C4-2B (cell line): Measurements from ENCODE around the gene APOL2.
"Not testable (repeated sequence)": the region's sequence is repeated elsewhere in the genome, so short reads cannot be mapped to it uniquely, and the experiment has no call there.

Experiments
- H3K27ac ChIP-seq: fragments of 450-650 bp; 2 replicates; pipeline ENCODE4 v1.5.1; 2017
- CTCF ChIP-seq: fragments of 450-650 bp; conservative IDR thresholded peaks from 2 replicates; pipeline ENCODE4 v1.5.1; 2017; ENCODE audit warnings: mild to moderate bottlenecking
- ZFX ChIP-seq: fragments of 450-650 bp; IDR thresholded peaks from 2 replicates; pipeline ENCODE4 v1.6.1; 2017

Gene APOL2

GRCh38 chr22:36204632-36205015, 34.7 kb downstream of the APOL2 start:
- TF ChIP-seq ZFX = no peak
- no peak for TF ChIP-seq CTCF
- no peak overlapping the region for H3K27ac ChIP-seq

- peak overlapping the region; percentile 5; the same call in 1 of the 2 replicates for H3K27ac ChIP-seq
- TF ChIP-seq CTCF (no peak), ZFX (no peak)
Observed at GRCh38 chr22:36204001-36204631, 35.2 kb downstream of the APOL2 start.

GRCh38 chr22:36203441-36203840, 35.9 kb downstream of the APOL2 start:
- peak overlapping the region; percentile 57; the same call in 1 of the 2 replicates for H3K27ac ChIP-seq

- peak overlapping the region; percentile 57 for H3K27ac ChIP-seq
Observed at GRCh38 chr22:36202906-36203305, 36.4 kb downstream of the APOL2 start.

- peak within 1 kb of the TSS; percentile 57 for H3K27ac ChIP-seq
- no peak for TF ChIP-seq CTCF
- no peak for TF ChIP-seq ZFX
Observed at GRCh38 chr22:36201630-36202319, 37.6 kb downstream of the APOL2 start, which contains the start of gene APOL4. Gene APOL4, minus strand, starts transcription at chr22:36201809. Its CDS starts 75 bp downstream, at chr22:36201734.

GRCh38 chr22:36201025-36201424, 38.3 kb downstream of the APOL2 start:
- not testable (repeated sequence) for H3K27ac ChIP-seq

GRCh38 chr22:36199001-36199551, 40.3 kb downstream of the APOL2 start:
- TF ChIP-seq CTCF (no peak), ZFX (no peak)
- no peak overlapping the region for H3K27ac ChIP-seq

GRCh38 chr22:36198536-36198935, 40.8 kb downstream of the APOL2 start:
- TF ChIP-seq CTCF (no peak), ZFX (no peak)
- H3K27ac ChIP-seq = no peak overlapping the region
